Type B pancreatic cell (in vitro differentiated cells): ENCODE measurements around the gene MRPS15. TPM values are rescaled to one million over a fixed set of nuclear protein-coding genes. Genes with fewer than 3 reads are reported as not detected.

Experiments
- DNase-seq: peaks from one replicate; pipeline ENCODE4 v3.0.0; 2021; ENCODE audit warnings: mixed read lengths; ENCODE audit not compliant: unreplicated experiment; ENCODE audit errors: extremely low spot score
- H3K27ac Mint-ChIP-seq: 2 replicates; pipeline ENCODE4 v1.8.0; 2021; ENCODE audit warnings: mild to moderate bottlenecking, mixed read lengths
- H3K27me3 Mint-ChIP-seq: 2 replicates; pipeline ENCODE4 v1.8.0; 2021; ENCODE audit warnings: mixed read lengths
- H3K36me3 Mint-ChIP-seq: 2 replicates; pipeline ENCODE4 v1.8.0; 2021; ENCODE audit warnings: mixed read lengths
- H3K4me1 Mint-ChIP-seq: one replicate; pipeline ENCODE4 v1.8.0; 2021; ENCODE audit warnings: mixed read lengths; ENCODE audit not compliant: unreplicated experiment
- H3K4me3 Mint-ChIP-seq: 2 replicates; pipeline ENCODE4 v1.8.0; 2021; ENCODE audit warnings: mild to moderate bottlenecking, mixed read lengths
- H3K9me3 Mint-ChIP-seq: 2 replicates; pipeline ENCODE4 v1.8.0; 2021; ENCODE audit warnings: mixed read lengths
- CTCF ChIP-seq: fragments of 200-600 bp; sonication (generic); conservative IDR thresholded peaks from 2 replicates; pipeline ENCODE4 v1.5.0; 2021; ENCODE audit warnings: antibody characterized with exemption, mild to moderate bottlenecking
- total RNA-seq: library from RNA; stranded (reverse); gene quantifications from 2 replicates; pipeline ENCODE4 v1.2.1, GENCODE V29; 2021; ENCODE audit warnings: low replicate concordance

The MRPS15 gene
- total RNA-seq, 1 donor from 2014 or later = 69.4 TPM

GRCh38 chr1:36467027-36467410 lies 2.8 kb upstream of the MRPS15 start:
- TF ChIP-seq CTCF = no peak
- H3K4me1 Mint-ChIP-seq = peaks cover 17% of the 10 kb centered on the region
- H3K27ac Mint-ChIP-seq = no peak overlapping the region
- DNase-seq = no peak
- H3K9me3 Mint-ChIP-seq = no peaks in the 10 kb centered on the region
- H3K27me3 Mint-ChIP-seq = no peaks in the 10 kb centered on the region
- peaks cover 3% of the 10 kb centered on the region for H3K36me3 Mint-ChIP-seq
- H3K4me3 Mint-ChIP-seq = no peak overlapping the region

GRCh38 chr1:36466370-36467026 lies 2.3 kb upstream of the MRPS15 start:
- Mint-ChIP-seq H3K4me3 (no peak overlapping the region), H3K36me3 (peaks cover 3% of the 10 kb centered on the region)

GRCh38 chr1:36465731-36466369 lies 1.7 kb upstream of the MRPS15 start:
- H3K4me1 Mint-ChIP-seq = peaks cover 17% of the 10 kb centered on the region
- peaks cover 8% of the 10 kb centered on the region for H3K36me3 Mint-ChIP-seq
- H3K4me3 Mint-ChIP-seq = peak overlapping the region; percentile 99
- no peak for TF ChIP-seq CTCF
- DNase-seq = no peak
- H3K27me3 Mint-ChIP-seq = no peaks in the 10 kb centered on the region
- no peaks in the 10 kb centered on the region for H3K9me3 Mint-ChIP-seq
- H3K27ac Mint-ChIP-seq = peak overlapping the region; percentile 99

More at GRCh38 chr1:36466370-36467026, 2.3 kb upstream of the MRPS15 start:
- Mint-ChIP-seq H3K27ac (peak overlapping the region; percentile 99), H3K4me1 (peaks cover 17% of the 10 kb centered on the region), H3K27me3 (no peaks in the 10 kb centered on the region), H3K9me3 (no peaks in the 10 kb centered on the region)
- DNase-seq = no peak
- no peak for TF ChIP-seq CTCF

GRCh38 chr1:36464605-36465393 lies 615 bp upstream of the MRPS15 start:
- Mint-ChIP-seq H3K4me3 (peak overlapping the region; percentile 99), H3K27me3 (no peaks in the 10 kb centered on the region), H3K9me3 (no peaks in the 10 kb centered on the region), H3K4me1 (peaks cover 17% of the 10 kb centered on the region), H3K36me3 (peaks cover 10% of the 10 kb centered on the region), H3K27ac (peak overlapping the region; percentile 99)
- no peak for TF ChIP-seq CTCF
- no peak for DNase-seq

- Mint-ChIP-seq H3K4me1 (peaks cover 17% of the 10 kb centered on the region), H3K36me3 (peaks cover 10% of the 10 kb centered on the region), H3K27ac (peak overlapping the region; percentile 99), H3K4me3 (peak overlapping the region; percentile 99), H3K9me3 (no peaks in the 10 kb centered on the region), H3K27me3 (no peaks in the 10 kb centered on the region)
- no peak for DNase-seq
- no peak for TF ChIP-seq CTCF
These were observed 751 bp downstream of the MRPS15 start for GRCh38 chr1:36463463-36463802.
